HCT116 (cell line): Measurements from ENCODE around the gene KIRREL2.

ENCODE experiments used
- EZH2phosphoT487 ChIP-seq: fragments of 200-600 bp; IDR thresholded peaks from 2 replicates; pipeline ENCODE4 v1.6.1; 2018; ENCODE audit warnings: antibody characterized with exemption, borderline replicate concordance
- POLR2A ChIP-seq: IDR thresholded peaks from 2 replicates; pipeline ENCODE4 v1.7.0; 2011; ENCODE audit warnings: borderline replicate concordance; ENCODE audit not compliant: insufficient read depth, insufficient read length; ENCODE audit errors: extremely low read depth

GRCh38 chr19:35830986-35831385 is 25.7 kb upstream of the KIRREL2 start:
- TF ChIP-seq EZH2phosphoT487 (no peak), POLR2A (no peak)
